IPS-20b (cell line): ENCODE measurements around the gene OR5J2.
"Not testable (repeated sequence)": the region's sequence is repeated elsewhere in the genome, so short reads cannot be mapped to it uniquely, and the experiment has no call there.

Source experiments
- H3K27ac ChIP-seq: one replicate; pipeline ENCODE4 v1.5.1; 2013; ENCODE audit warnings: low read length
- H3K27me3 ChIP-seq: 2 replicates; pipeline ENCODE4 v1.6.1; 2013; ENCODE audit warnings: mild to moderate bottlenecking, low read length, inconsistent platforms; ENCODE audit not compliant: insufficient read depth
- H3K36me3 ChIP-seq: 2 replicates; pipeline ENCODE4 v1.6.1; 2013; ENCODE audit warnings: low read depth, mild to moderate bottlenecking, inconsistent platforms, low read length, moderate library complexity; ENCODE audit not compliant: insufficient read depth
- H3K4me1 ChIP-seq: 2 replicates; pipeline ENCODE4 v1.6.1; 2013; ENCODE audit warnings: mild to moderate bottlenecking, control low read depth, inconsistent platforms, low read length, moderate library complexity; ENCODE audit not compliant: insufficient read depth
- H3K4me3 ChIP-seq: 2 replicates; pipeline ENCODE4 v1.5.1; 2013; ENCODE audit warnings: mild to moderate bottlenecking, low read length, inconsistent platforms
- H3K9ac ChIP-seq: 2 replicates; pipeline ENCODE4 v1.6.1; 2013; ENCODE audit warnings: low read depth, mild to moderate bottlenecking, inconsistent platforms, low read length, moderate library complexity
- H3K9me3 ChIP-seq: 2 replicates; pipeline ENCODE4 v1.6.1; 2013; ENCODE audit warnings: mild to moderate bottlenecking, low read depth, low read length, inconsistent platforms; ENCODE audit not compliant: insufficient read depth

OR5J2 gene

GRCh38 chr11:56176318-56176717 lies at the start of gene OR5J2:
OR5J2 (plus strand) TSS chr11:56176618; CDS start chr11:56176618, 0 bp downstream.
- H3K9ac ChIP-seq = no peak within 1 kb of the TSS
- no peak within 1 kb of the TSS for H3K27ac ChIP-seq
- no peak within 1 kb of the TSS for H3K4me3 ChIP-seq
- H3K4me1 ChIP-seq = no peaks in the 10 kb centered on the region
- H3K9me3 ChIP-seq = peaks cover 21% of the 10 kb centered on the region
- H3K36me3 ChIP-seq = no peaks in the 10 kb centered on the region
- no peaks in the 10 kb centered on the region for H3K27me3 ChIP-seq

GRCh38 chr11:56140151-56140661 lies 36.2 kb upstream of the OR5J2 start, which contains the start of gene OR8J3:
OR8J3 (minus strand) TSS chr11:56140201; CDS start chr11:56137718, 2,483 bp downstream.
- Histone ChIP-seq H3K27ac (no peak within 1 kb of the TSS), H3K4me3 (no peak within 1 kb of the TSS), H3K36me3 (no peaks in the 10 kb centered on the region), H3K9ac (no peak within 1 kb of the TSS), H3K9me3 (no peaks in the 10 kb centered on the region), H3K27me3 (no peaks in the 10 kb centered on the region), H3K4me1 (no peaks in the 10 kb centered on the region)

GRCh38 chr11:56143681-56144080 lies 32.7 kb upstream of the OR5J2 start:
- not testable (repeated sequence) for H3K27me3 ChIP-seq, H3K9ac ChIP-seq, H3K9me3 ChIP-seq, H3K36me3 ChIP-seq, H3K27ac ChIP-seq, H3K4me1 ChIP-seq, H3K4me3 ChIP-seq

- H3K36me3 ChIP-seq = no peaks in the 10 kb centered on the region
- H3K27ac ChIP-seq = no peak overlapping the region
- H3K9ac ChIP-seq = no peak overlapping the region
- no peak overlapping the region for H3K4me3 ChIP-seq
- H3K9me3 ChIP-seq = peaks cover 11% of the 10 kb centered on the region
- H3K4me1 ChIP-seq = no peaks in the 10 kb centered on the region
- no peaks in the 10 kb centered on the region for H3K27me3 ChIP-seq
Observed at GRCh38 chr11:56151376-56151775, 25.0 kb upstream of the OR5J2 start.

GRCh38 chr11:56152333-56152732 lies 24.1 kb upstream of the OR5J2 start:
- no peak overlapping the region for H3K27ac ChIP-seq
- H3K4me3 ChIP-seq = no peak overlapping the region
- no peaks in the 10 kb centered on the region for H3K4me1 ChIP-seq
- H3K9ac ChIP-seq = no peak overlapping the region
- H3K36me3 ChIP-seq = no peaks in the 10 kb centered on the region
- H3K9me3 ChIP-seq = peaks cover 12% of the 10 kb centered on the region; the same call in 1 of the 2 replicates
- no peaks in the 10 kb centered on the region for H3K27me3 ChIP-seq

DNA sequence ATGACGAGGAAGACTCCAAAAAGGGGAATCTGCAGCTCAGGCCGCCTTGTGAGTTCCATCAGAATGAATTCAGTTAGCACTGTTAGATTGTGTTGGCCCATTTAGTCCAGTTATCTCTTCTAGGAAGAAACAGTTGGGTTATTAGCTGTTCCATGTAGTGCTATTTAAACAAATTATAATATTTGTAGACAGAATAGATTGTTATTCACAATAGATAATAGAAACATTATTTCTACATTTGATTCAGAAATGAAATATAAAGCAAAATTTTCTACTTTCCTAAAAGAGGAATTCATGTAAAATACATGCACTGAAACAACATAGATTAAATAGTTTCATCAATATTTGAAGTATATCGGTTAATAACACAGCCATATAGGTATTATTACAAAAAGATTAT lies 16.2 kb upstream of the OR5J2 start, which contains the start of gene OR8K5:
Gene OR8K5, minus strand, starts transcription at position 101 of the 400 bp plus-strand sequence. Its CDS starts 0 bp downstream, at position 101.
- no peaks in the 10 kb centered on the region for H3K27me3 ChIP-seq
- no peak within 1 kb of the TSS for H3K4me3 ChIP-seq
- H3K9ac ChIP-seq = no peak within 1 kb of the TSS
- H3K27ac ChIP-seq = no peak within 1 kb of the TSS
- H3K4me1 ChIP-seq = no peaks in the 10 kb centered on the region
- H3K9me3 ChIP-seq = peaks cover 10% of the 10 kb centered on the region; the same call in 1 of the 2 replicates
- no peaks in the 10 kb centered on the region for H3K36me3 ChIP-seq

GRCh38 chr11:56163804-56164203 lies 12.6 kb upstream of the OR5J2 start:
- Histone ChIP-seq H3K27ac (no peak overlapping the region), H3K27me3 (no peaks in the 10 kb centered on the region), H3K9me3 (no peaks in the 10 kb centered on the region)

GRCh38 chr11:56172256-56172830 lies 4.1 kb upstream of the OR5J2 start:
- no peaks in the 10 kb centered on the region for H3K4me1 ChIP-seq
- H3K9ac ChIP-seq = no peak overlapping the region
- no peak overlapping the region for H3K27ac ChIP-seq
- no peaks in the 10 kb centered on the region for H3K27me3 ChIP-seq
- no peaks in the 10 kb centered on the region for H3K36me3 ChIP-seq
- H3K4me3 ChIP-seq = no peak overlapping the region
- H3K9me3 ChIP-seq = peaks cover 2% of the 10 kb centered on the region; the same call in 1 of the 2 replicates

More at GRCh38 chr11:56163804-56164203, 12.6 kb upstream of the OR5J2 start:
- H3K4me3 ChIP-seq = no peak overlapping the region
- no peak overlapping the region for H3K9ac ChIP-seq
- H3K4me1 ChIP-seq = no peaks in the 10 kb centered on the region
- no peaks in the 10 kb centered on the region for H3K36me3 ChIP-seq

DNA sequence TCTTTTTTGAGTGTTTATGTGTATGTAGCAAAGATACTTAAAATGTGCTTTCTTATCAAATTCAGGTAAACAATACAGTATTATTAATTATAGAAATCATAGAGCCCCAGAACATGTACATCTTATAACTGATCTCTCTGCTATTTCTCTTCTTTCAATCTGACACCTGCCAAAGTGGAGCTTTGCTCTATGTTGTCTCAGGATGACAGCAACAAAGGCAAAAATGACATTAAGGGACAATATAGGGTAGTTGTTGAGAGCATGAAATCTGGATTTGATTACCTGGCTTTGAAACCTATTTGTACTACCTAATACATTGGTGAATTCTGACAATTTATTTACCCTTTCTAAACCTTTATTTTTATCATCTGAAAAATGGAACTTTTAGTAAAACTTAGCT lies 7.0 kb downstream of the OR5J2 start:
- H3K27ac ChIP-seq = no peak overlapping the region
- no peaks in the 10 kb centered on the region for H3K4me1 ChIP-seq
- H3K27me3 ChIP-seq = no peaks in the 10 kb centered on the region
- H3K9ac ChIP-seq = no peak overlapping the region
- peaks cover 15% of the 10 kb centered on the region for H3K9me3 ChIP-seq
- H3K36me3 ChIP-seq = no peaks in the 10 kb centered on the region
- H3K4me3 ChIP-seq = no peak overlapping the region

DNA sequence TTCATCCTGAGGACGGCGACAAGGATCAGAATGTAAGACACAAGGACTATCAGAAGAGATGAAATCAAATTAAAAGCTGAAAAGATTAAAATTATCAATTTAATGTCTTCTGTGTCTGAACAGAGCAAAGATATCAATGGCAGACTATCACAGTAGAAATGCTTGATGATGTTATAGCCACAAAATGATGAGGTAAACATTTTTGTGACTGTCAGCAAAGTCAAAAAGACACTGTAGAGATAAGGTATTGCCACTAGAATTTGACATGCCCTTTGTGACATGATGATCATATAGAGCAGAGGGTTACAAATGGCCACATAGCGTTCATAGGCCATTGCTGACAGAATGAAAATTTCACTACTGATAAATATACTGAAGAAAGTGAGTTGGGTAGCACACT lies 12.2 kb downstream of the OR5J2 start:
- H3K36me3 ChIP-seq = no peaks in the 10 kb centered on the region
- no peak overlapping the region for H3K4me3 ChIP-seq
- no peak overlapping the region for H3K9ac ChIP-seq
- peaks cover 11% of the 10 kb centered on the region for H3K9me3 ChIP-seq
- no peaks in the 10 kb centered on the region for H3K27me3 ChIP-seq
- no peak overlapping the region for H3K27ac ChIP-seq
- no peaks in the 10 kb centered on the region for H3K4me1 ChIP-seq

DNA sequence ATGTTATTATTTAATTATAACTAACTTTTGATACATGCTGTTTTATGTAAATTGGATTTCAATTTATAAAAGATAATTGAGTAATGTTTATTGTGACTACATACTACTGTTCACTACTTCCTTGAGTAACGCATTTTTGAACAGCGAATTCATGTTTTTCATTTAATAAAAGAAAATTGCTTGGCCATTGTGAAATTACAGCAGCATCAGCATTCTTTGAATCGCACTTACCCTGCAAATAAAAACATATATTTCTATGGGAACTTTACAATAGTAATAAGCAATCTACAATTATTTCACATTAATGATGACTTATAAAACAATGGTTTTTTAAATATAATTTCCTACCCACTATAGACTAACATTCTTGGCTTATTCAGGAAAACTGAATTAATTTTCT lies 20.3 kb downstream of the OR5J2 start:
- no peak overlapping the region for H3K4me3 ChIP-seq
- H3K27ac ChIP-seq = no peak overlapping the region
- no peaks in the 10 kb centered on the region for H3K4me1 ChIP-seq
- no peaks in the 10 kb centered on the region for H3K36me3 ChIP-seq
- H3K27me3 ChIP-seq = no peaks in the 10 kb centered on the region
- no peak overlapping the region for H3K9ac ChIP-seq
- H3K9me3 ChIP-seq = peaks cover 3% of the 10 kb centered on the region

- H3K4me3 ChIP-seq = no peak overlapping the region
- no peaks in the 10 kb centered on the region for H3K4me1 ChIP-seq
- H3K27me3 ChIP-seq = no peaks in the 10 kb centered on the region
- H3K36me3 ChIP-seq = no peaks in the 10 kb centered on the region
- H3K9ac ChIP-seq = no peak overlapping the region
- H3K9me3 ChIP-seq = no peaks in the 10 kb centered on the region
- H3K27ac ChIP-seq = no peak overlapping the region
Observed at GRCh38 chr11:56197367-56197766, 20.9 kb downstream of the OR5J2 start.
